ENCODE data around the gene HSPA4.

- TF ChIP-seq GATA2 (IDR thresholded peaks at IDR 0.05; ENCODE audit: low read depth, low read length) (no peak), GATA3 (IDR thresholded peaks at IDR 0.05; ENCODE audit: low read depth, low read length) (no peak)
These were observed 10.5 kb upstream of the HSPA4 start for GRCh38 chr5:133041157-133041784.
